ENCODE data around the gene IL1F10. TPM values are rescaled to one million over a fixed set of nuclear protein-coding genes. Genes with fewer than 3 reads are reported as not detected.

Gene IL1F10
- total and polyA plus RNA-seq, 2 of the 8 experiments (the other 6 are each of a cell fraction or from before 2014, with no cell fraction given), result not detected

DNA sequence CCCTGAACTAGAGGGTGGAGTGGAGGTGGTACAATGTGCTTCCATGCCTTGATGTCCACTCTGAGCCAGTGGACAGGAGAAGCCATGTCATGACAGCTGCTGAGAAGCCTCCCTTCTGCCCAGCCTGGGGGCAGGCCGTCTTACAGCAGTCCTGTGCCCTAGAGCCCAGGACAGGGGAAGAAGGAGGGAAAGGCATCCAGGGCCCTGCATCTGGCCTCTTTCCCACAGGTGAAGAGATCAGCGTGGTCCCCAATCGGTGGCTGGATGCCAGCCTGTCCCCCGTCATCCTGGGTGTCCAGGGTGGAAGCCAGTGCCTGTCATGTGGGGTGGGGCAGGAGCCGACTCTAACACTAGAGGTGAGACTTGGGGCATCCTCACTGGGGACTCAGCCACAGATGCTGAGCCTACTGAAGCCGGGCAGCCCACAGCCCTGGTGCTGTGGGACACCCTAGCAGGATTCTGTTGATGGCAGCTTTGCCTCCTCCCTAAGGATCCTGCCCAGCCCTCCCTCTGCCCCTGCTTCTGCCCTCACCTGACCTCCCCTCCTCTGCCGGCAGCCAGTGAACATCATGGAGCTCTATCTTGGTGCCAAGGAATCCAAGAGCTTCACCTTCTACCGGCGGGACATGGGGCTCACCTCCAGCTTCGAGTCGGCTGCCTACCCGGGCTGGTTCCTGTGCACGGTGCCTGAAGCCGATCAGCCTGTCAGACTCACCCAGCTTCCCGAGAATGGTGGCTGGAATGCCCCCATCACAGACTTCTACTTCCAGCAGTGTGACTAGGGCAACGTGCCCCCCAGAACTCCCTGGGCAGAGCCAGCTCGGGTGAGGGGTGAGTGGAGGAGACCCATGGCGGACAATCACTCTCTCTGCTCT is 5.6 kb upstream of the IL1F10 start:
- POLR2A ChIA-PET (ENCODE audit: partially characterized antibody), result no interaction called here

More for the DNA sequence above, 5.6 kb upstream of the IL1F10 start:
- FAIRE-seq, result no peak
- Histone ChIP-seq H3K27me3 (replicated peaks in 1 of 4; ENCODE audit: control insufficient read depth in 3 of 4, extremely low read depth in 1 of 4, insufficient read depth in 3 of 4, low read length in 3 of 4) (no peaks in the 10 kb centered on the region), H2AFZ (ENCODE audit: low read length) (no peak overlapping the region), H4K20me1 (replicated peaks in 1 of 2; ENCODE audit: control insufficient read depth in 1 of 2, insufficient read depth in 2 of 2, low read length in 2 of 2) (peaks cover 0 to 2% of the 10 kb centered on the region in 2 experiments), H4K8ac (ENCODE audit: extremely low read depth, insufficient read depth, low read length) (no peak overlapping the region), H3K14ac (ENCODE audit: insufficient read length) (no peak overlapping the region), H3K56ac (replicated peaks; ENCODE audit: insufficient read length, low read depth, low read length) (no peak overlapping the region), H3K4ac (replicated peaks; ENCODE audit: insufficient read length, low read depth, low read length) (no peak overlapping the region), H2AK5ac (ENCODE audit: low read depth, low read length) (no peak overlapping the region), H3K79me2 (ENCODE audit: control insufficient read depth in 1 of 2, insufficient read depth in 2 of 2, low read length in 2 of 2) (no peaks in the 10 kb centered on the region), H3K79me1 (ENCODE audit: low read depth, low read length) (no peaks in the 10 kb centered on the region), H3K27ac (ENCODE audit: low read depth, low read length) (no peak overlapping the region), H3K36me3 (ENCODE audit: control insufficient read depth in 2 of 4, insufficient read depth in 4 of 4, low read length in 3 of 4) (no peaks in the 10 kb centered on the region), H2BK12ac (ENCODE audit: low read depth, low read length) (no peak overlapping the region), H3K9ac (replicated peaks in 1 of 4; ENCODE audit: extremely low read depth in 1 of 4, low read depth in 3 of 4, low read length in 3 of 4) (no peak overlapping the region), H3K23ac (ENCODE audit: insufficient read length) (no peak overlapping the region), H2BK120ac (replicated peaks; ENCODE audit: low read depth, low read length) (no peak overlapping the region), H3K9me3 (ENCODE audit: insufficient read depth in 2 of 2, low read depth in 1 of 2, low read length in 1 of 2) (0 out of 4 replicates have a peak, but pooled peaks cover 0 to 6% of the 10 kb centered on the region in 2 experiments), H3K4me1 (replicated peaks in 1 of 4; ENCODE audit: control insufficient read depth in 3 of 4, insufficient read depth in 4 of 4, low read length in 3 of 4) (no peaks in the 10 kb centered on the region), H3K18ac (ENCODE audit: extremely low read depth, low read length) (no peak overlapping the region), H4K91ac (replicated peaks; ENCODE audit: insufficient read length, low read length) (no peak overlapping the region), H2BK5ac (ENCODE audit: low read depth, low read length) (no peak overlapping the region), H4K5ac (ENCODE audit: insufficient read length, low read depth, low read length) (no peak overlapping the region), H3K23me2 (ENCODE audit: low read depth, low read length) (peaks cover 2% of the 10 kb centered on the region; the same call in 1 of the 2 replicates), H3K4me3 (ENCODE audit: extremely low read depth in 1 of 4, insufficient read depth in 2 of 4, low read depth in 3 of 4, low read length in 4 of 4) (no peak overlapping the region), H3K4me2 (ENCODE audit: insufficient read depth in 1 of 2, low read depth in 2 of 2, low read length in 2 of 2) (no peak overlapping the region), H2BK15ac (ENCODE audit: low read length) (no peak overlapping the region), H2BK20ac (ENCODE audit: low read length) (no peak overlapping the region)
- 86% methylated on average over 18 of the region's 18 CpGs; no CpG with 5 or more reads in 1 of the 2 experiments for WGBS, 2 experiments (ENCODE audit: extremely low coverage in 1 of 2, insufficient coverage in 1 of 2, insufficient read length in 1 of 2, insufficient replicate concordance in 2 of 2, low coverage in 1 of 2, low lambda C conversion rate in 2 of 2, missing lambda C conversion rate in 1 of 2)
- TF ChIP-seq KDM4A (IDR thresholded peaks at IDR 0.05; ENCODE audit: low read depth, low read length, severe bottlenecking), result no peak
- TF ChIP-seq, protein P1, sequence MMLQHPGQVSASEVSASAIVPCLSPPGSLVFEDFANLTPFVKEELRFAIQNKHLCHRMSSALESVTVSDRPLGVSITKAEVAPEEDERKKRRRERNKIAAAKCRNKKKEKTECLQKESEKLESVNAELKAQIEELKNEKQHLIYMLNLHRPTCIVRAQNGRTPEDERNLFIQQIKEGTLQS (IDR thresholded peaks at IDR 0.05; ENCODE audit: insufficient read depth, low read depth, low read length), result no peak
- no peak for TF ChIP-seq CHD2 (IDR thresholded peaks at IDR 0.05; ENCODE audit: low read length)
- no peak for TF ChIP-seq CTBP2 (IDR thresholded peaks at IDR 0.05; ENCODE audit: borderline replicate concordance, insufficient read depth, insufficient read length, low read length)
- TF ChIP-seq RBBP5 (IDR thresholded peaks at IDR 0.05; ENCODE audit: borderline replicate concordance, low read depth, low read length), result no peak
- no peak for TF ChIP-seq SP1 (IDR thresholded peaks at IDR 0.05; ENCODE audit: low read depth, low read length)
- TF ChIP-seq CBX5 (IDR thresholded peaks at IDR 0.05; ENCODE audit: low read depth, low read length), result no peak
- no peak for TF ChIP-seq SP4 (IDR thresholded peaks at IDR 0.05; ENCODE audit: low read length)
- CTCF ChIA-PET (ENCODE audit: partially characterized antibody), result interaction anchor here (0.7 to 2.3 kb wide), 3 partner anchors 18 to 143 kb away, joined by 3 to 10 read pairs (median 5); no protein-coding TSS in a partner anchor
- no peak for DNase-seq (ENCODE audit: low read depth in 1 of 2, low spot score in 2 of 2)
